Fibroblast of skin of left biceps (primary cell): ENCODE data around the gene MAP3K8.
"Not testable (repeated sequence)": the region's sequence is repeated elsewhere in the genome, so short reads cannot be mapped to it uniquely, and the experiment has no call there.

Experiments used
- DNase-seq, 2 experiments: peaks; one replicate each; pipeline ENCODE4 v3.0.0-alpha.2; 2013; ENCODE audit warnings: low read depth in 2 of 2

The MAP3K8 gene

DNA sequence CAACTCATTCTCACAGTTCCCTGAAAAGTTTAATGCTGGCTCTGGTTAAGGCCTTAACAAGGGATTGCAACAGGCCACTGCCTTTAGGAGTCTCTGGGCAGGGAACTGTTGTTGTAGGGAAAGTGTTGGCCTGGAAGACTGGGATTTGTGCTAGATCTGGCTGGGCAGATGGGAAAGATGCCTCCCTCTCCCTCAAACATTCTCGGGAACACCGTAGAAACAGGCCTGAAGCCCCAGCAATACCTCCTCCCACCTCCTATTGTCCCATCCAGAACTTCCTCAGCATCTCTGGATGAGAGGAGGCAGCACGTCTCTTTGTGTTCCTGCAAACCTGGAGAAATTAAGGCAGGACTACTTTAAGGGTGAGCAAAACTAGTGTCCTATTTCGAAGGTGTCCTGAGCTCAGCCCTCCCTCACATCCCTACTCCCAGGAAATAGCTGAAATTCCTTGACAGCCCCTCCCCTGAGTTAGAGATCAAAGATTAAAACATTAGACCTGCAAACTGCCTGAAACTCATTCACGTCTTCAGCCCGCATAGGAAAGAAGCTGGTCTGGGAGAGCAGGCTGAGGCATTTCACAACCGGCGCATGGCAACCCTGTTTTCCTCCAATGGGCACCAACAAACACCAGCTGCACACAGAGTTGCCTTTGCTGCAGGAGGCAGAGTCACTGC is 10.9 kb upstream of the MAP3K8 start:
- DNase-seq: no peak

GRCh38 chr10:30423655-30424275 is 10.2 kb upstream of the MAP3K8 start:
- not testable (repeated sequence) for DNase-seq

DNA sequence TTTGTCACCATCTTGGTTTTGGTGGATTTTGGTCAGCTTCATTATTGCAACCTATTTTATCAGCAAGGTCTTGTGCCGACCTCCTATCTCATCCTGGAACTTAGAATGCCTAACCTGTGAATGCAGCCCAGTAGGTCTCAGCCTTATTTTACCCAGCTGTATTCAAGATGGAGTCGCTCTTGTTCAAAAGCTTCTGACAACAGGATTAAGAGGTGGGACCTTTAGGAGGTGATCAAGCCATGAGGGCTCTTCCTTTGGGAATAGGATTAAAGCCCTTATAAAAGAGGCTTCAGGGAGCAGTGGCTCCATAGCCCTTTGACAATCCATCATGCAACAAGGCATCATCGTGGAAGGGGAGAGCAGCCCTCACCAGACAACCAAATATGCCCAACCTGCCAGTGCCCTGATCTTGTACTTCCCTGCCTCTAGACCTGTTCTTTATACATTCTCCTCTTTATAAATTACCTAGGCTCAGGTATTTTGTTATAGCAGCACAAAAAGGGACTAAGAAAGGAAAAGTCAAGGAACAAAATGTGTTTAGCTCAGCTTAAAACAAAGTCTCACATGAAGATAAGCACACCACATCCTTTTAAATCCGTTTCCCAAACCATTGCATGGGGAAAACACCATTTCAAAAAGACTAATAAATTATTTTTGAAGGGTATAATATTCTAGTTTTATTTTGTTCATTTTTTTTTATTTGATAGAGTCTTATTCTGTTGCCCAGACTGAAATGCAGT is 8.5 kb upstream of the MAP3K8 start:
- DNase-seq: no peak

DNA sequence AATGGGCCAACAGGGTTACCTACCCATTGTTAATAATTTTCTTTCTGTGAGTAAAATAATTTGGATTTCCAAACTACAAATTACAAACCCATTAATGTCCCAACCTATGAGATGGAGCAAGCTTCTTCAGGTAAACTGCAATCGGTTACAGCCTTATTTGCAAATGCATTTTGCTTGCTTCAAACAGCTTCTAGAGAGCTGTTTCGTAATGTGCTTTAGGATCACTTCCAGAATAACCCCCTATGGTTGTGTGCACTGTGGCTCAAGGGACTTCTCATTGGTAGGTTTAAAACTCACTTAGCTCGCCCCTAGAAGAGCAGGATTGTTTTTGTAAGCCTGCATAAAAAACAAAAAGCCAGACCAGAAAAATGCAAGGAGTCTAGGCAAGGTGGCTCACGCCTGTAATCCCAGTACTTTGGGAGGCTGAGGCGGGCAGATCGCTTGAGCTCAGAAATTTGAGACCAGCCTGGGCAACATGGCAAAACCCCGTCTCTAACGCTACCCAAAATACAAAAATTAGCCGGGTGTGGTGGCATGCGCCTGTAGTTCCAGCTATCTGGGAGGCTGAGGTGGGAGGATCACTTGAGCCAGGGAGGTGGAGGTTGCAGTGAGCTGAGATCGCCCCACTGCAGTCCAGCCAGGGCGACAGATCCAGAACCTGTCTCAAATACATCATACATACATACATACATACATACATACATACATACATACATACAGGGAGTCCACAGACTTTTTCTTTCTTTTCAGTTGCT is 3.3 kb upstream of the MAP3K8 start:
- DNase-seq: no peak

DNA sequence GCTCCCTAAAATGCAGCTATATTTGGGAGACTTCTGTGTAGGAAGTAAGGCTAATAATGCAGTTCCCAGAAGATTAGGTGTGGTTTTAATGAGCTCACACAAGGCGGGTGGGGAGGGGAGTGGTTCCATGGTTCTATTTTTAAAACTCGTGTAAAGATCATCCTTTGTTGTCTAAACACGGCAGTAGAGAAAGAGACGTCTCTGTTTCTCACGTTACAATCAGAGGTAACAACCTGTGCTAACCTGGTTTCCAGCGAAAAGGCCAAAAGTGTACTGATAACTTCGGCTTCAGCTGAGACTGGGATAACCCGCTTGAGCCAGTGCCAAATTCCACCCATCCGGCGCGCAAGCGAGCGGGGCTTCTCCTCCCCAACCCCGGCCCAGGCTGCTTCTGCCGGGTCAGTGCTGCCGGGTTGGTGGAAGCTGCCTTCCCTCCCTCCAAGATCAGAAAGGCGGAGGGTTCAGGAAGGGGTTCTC is 2.5 kb upstream of the MAP3K8 start:
- DNase-seq: no peak

DNA sequence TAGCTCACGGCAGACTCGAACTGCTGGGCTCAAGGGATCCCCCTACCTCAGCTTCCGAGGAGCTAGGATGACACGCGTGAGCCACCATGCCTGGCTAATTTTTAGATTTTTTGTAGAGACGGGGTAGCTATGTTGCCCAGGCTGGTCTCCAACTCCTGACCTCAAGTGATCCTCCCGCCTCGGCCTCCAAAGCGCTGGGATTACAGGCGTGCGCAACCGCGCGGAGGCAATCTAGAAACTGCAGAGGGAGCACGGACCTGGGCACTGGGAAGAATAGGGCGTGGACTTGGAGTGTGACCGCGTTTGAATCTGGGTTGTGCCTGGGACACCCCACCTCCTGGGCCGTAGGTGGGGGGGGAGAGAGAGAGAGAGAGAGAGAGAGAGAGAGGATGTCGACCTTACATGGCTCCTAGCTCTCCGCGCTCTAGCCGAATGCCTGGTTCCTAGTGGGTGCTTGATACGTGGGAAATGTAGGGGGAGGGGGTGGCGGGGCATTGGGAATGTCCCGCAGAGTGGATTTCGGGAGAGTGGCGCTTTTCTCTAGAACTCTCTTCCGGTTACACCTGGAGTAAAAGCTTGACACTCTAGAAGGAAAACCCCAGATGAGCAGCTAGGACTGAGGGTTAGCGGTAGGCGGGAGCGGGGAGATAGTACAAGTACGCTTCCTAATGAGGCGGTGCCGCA is 1.2 kb upstream of the MAP3K8 start:
- no peak for DNase-seq

GRCh38 chr10:30433306-30433729 is 666 bp upstream of the MAP3K8 start:
- no peak for DNase-seq

DNA sequence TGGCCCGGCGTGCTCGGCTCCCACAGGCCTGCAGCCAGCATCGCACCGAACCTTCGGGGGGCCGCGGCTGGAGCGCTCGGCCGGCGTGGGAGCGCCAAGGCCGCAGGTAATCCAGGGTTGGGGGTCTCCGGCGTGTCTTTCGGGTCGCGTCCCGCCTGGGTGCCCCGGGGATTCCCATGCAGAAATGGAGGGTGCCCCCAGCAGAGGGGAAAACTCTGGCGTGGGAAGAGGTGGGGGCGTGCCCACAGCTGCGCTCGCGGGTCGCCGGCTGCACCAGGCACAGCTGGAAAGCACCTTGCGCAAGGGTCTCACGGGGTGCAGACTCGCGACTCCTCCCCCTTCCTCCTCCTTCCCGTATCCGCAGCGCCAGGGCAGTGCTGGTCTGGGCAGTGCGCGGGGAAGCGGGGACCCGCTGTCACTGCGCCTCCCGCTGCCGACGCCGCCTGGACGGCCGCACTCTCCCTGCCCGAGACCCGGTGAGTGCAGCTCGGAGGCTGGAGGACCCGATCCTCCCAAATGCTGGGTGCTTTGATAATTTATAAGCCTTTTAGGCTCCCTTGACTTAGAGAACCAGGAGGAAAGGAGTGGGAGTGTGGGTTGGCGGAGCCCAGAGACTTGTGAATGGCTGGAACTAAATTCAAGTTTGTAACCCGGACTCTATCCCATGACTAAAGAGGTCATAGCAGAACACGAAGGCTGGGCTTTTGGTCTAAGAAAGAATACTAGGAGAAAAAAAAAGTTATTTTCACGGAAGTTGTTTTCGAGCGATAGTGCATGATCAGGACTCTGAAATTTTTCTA is 489 bp downstream of the MAP3K8 start:
- DNase-seq: no peak

- DNase-seq: no peak
Observed at GRCh38 chr10:30435073-30435422, 1.1 kb downstream of the MAP3K8 start.

DNA sequence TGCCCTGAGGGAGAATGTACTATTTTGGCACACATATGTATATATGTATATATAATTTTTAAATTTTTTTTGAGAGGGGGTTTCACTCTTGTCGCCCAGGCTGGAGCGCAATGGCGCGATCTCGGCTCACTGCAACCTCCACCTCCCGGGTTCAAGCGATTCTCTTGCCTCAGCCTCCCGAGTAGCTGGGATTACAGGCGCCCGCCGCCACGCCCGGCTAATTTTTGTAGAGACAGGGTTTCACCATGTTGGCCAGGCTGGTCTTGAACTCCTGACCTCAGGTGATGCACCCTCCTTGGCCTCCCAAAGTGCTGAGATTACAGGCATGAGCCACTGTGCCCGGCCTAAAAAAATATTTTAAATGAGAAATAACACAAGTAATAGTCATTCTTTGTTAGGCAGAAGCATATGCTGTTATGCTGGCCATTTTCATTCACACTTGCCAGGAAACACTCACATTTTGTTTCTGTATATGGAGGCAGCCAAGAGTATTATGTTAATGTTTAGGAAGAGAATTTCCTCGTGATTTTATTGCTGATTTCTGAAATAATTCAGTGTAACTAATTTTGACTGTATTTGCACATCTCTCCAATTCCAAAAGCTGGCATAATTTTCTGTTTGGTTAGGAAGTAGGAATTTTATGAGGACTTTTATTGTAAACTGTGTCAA is 1.6 kb downstream of the MAP3K8 start:
- not testable (repeated sequence) for DNase-seq

DNA sequence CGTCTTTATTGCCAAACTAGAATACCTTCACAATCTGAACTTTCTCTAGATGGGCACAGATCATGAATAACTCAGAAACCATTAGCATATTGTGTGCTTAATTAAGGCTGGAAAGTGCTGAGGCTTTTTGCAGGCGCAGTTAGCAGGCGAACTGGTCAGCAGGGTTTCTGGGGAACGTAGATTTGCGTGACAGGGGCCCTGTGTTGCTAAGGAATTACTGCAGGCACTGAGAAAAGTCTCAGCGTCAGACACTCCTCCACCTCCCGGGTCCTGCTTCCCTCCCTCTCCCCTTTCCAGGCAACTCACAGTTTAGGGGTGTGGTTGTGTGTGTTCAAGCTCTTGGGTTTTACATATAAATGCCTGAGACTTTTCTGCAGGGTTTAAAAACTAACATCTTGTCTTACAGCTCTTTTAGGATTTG is 2.2 kb downstream of the MAP3K8 start:
- no peak for DNase-seq

GRCh38 chr10:30436671-30437030 is 2.7 kb downstream of the MAP3K8 start:
- no peak for DNase-seq

GRCh38 chr10:30437031-30437841 is 3.3 kb downstream of the MAP3K8 start:
- no peak for DNase-seq

DNA sequence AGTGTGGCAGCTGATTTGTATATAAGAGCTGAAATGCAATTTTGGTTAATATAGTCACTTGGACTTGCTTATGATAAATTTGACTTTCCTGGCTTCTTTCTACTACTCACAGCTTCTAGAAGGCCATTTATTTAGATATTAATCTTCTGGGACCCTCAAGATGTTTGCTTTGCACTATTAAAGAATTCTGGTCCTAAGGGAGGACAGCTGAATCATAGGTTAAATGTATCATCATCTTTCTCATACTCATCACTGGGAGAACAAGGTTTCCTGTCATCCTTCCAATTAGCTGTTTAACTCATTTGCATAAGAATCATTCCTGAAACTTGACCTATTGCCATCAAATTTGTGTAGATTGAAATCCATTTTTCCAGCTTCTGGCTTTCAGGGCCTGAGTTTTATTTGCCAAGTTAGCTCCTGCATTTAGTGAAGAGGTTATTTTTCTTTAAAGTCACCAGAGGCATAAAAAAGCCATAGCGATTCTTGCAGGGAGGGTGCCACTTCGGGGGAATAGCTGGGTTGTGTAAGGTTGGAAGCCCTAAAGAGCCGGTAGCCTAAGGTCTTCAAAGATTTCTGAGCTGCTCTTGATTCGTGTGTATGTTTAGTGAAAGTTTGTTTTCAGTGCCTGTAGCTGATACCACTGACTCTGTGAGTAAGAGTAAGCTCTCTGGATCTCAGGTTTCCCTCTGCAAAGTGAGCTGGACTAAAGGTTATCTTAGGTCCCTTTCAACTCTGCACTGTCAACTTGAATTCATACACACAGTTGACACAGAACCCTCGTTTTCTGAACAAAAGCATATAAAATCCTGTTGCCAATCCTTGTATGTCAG is 4.3 kb downstream of the MAP3K8 start:
- DNase-seq: no peak

DNA sequence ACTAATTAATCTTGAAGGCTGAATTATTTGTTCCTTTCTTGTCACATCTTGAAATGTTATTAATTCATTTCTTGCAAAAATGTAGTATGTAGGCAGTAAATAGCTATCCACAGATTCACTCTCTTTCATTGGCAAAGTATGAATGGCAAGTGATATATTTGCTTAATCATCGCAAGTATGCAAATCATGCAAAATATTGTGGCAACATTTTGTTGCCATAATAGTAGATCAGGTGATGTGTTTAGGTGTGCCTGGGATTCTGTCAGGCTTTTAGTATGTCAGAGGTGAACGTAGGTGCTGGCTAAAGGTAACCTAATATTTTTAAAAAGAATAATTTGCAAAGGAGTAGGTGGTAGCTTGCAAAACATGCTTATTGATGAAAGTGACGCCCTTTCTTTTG is 5.9 kb downstream of the MAP3K8 start:
- DNase-seq: no peak

- DNase-seq: no peak
Observed at GRCh38 chr10:30442019-30442606, 8.1 kb downstream of the MAP3K8 start.

- DNase-seq: no peak
Observed at GRCh38 chr10:30443049-30443448, 9.1 kb downstream of the MAP3K8 start.

GRCh38 chr10:30445711-30446110 is 11.7 kb downstream of the MAP3K8 start:
- DNase-seq: peak; percentile 77
